Measurements from ENCODE around the gene ERCC4.

Gene ERCC4

DNA sequence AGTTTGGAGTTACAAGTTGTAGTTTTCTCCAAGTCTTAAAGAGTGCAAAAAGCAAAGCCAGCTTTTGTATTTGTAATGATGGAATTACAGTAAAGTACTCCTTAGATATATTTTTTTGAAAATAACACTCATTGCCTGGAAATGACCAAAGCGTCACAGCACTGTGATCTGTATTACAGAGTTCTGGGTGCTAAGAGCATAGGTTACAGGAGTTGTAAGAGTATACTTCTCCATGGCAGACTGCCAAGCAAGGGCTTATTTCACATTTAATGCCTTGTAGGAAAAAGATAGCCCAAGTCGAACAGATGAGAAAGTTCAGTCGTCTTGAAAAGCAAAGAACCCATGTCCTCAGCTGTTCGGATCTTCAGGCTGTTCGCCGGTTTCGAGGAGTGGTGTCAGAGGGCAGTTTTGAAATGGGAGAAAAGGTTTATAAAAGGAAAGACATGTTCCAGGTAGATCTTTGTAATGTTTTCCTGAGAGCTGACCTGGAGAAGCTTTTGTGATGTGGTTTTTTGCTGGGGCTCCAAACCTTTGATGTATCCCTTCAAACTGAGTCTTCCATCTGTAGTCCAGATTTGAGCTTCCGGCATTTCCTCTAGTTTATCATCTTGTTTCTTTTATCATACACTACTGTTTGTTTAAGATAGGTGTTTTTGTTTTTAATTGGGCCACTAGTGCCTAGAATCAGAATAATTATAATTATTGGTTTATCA lies 41.3 kb downstream of the ERCC4 start:
- no peak overlapping the region for H3K4me3 ChIP-seq (ENCODE audit: low read length)

DNA sequence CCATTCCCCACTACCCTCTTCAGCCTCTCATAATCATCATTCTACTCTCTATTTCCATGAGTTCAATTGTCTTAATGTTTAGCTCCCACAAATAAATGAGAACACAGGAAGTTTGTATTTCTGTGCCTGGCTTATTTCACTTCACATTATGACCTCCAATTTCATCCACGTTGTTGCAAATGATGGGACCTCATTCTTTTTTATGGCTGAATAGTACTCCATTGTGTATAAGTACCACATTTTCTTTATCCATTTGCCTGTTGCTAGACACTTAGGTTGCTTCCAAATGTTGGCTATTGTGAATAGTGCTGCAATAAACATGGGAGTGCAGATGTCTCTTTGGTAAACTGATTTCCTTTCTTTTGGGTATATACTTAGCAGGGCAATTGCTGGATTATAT lies 42.3 kb downstream of the ERCC4 start:
- WGBS (ENCODE audit: insufficient coverage, insufficient read length): no CpG with 5 or more reads among the region's 1 CpG

More for the DNA sequence above, 41.3 kb downstream of the ERCC4 start:
- Histone ChIP-seq H3K27me3 (ENCODE audit: control insufficient read depth, insufficient read depth, low read length) (no peaks in the 10 kb centered on the region), H3K36me3 (ENCODE audit: control insufficient read depth, insufficient read depth, low read length) (no peaks in the 10 kb centered on the region), H3K4me1 (ENCODE audit: control insufficient read depth, insufficient read depth, low read length) (peaks cover 2% of the 10 kb centered on the region; the same call in 1 of the 2 replicates), H3K27ac (ENCODE audit: low read length) (no peak overlapping the region), H3K9me3 (ENCODE audit: control insufficient read depth, insufficient read depth, low read length) (no peaks in the 10 kb centered on the region)
- no peak for DNase-seq (ENCODE audit: low read depth, low spot score)
- WGBS (ENCODE audit: insufficient coverage, insufficient read length): no CpG with 5 or more reads among the region's 8 CpGs

DNA sequence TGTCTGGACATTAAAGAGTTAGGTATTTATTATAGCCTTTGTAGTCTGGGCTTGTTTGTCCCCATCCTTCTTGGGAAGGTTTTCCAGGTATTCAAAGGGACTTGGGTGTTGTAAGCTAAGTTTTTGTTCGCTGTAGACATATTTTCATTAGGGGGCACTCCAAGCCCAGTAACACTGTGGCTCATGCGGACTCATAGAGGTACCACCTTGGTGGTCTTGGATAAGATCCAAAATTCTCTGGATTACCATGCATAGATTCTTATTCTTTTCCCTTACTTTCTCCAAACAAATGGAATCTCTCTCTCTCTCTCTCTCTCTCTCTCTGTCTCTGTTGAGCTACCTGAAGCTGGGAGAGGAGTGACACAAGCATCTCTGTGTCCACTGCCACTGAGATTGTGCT lies 48.9 kb downstream of the ERCC4 start:
- Histone ChIP-seq H3K4me1 (ENCODE audit: control insufficient read depth, insufficient read depth, low read length) (no peaks in the 10 kb centered on the region), H3K36me3 (ENCODE audit: control insufficient read depth, insufficient read depth, low read length) (no peaks in the 10 kb centered on the region), H3K27me3 (ENCODE audit: control insufficient read depth, insufficient read depth, low read length) (no peaks in the 10 kb centered on the region), H3K27ac (ENCODE audit: low read length) (no peak overlapping the region), H3K4me3 (ENCODE audit: low read length) (no peak overlapping the region), H3K9me3 (ENCODE audit: control insufficient read depth, insufficient read depth, low read length) (no peaks in the 10 kb centered on the region)
- no CpG with 5 or more reads among the region's 2 CpGs for WGBS (ENCODE audit: insufficient coverage, insufficient read length)
- no peak for DNase-seq (ENCODE audit: low read depth, low spot score)

More for the DNA sequence above, 42.3 kb downstream of the ERCC4 start:
- Histone ChIP-seq H3K9me3 (ENCODE audit: control insufficient read depth, insufficient read depth, low read length) (no peaks in the 10 kb centered on the region), H3K36me3 (ENCODE audit: control insufficient read depth, insufficient read depth, low read length) (no peaks in the 10 kb centered on the region), H3K27ac (ENCODE audit: low read length) (no peak overlapping the region), H3K4me3 (ENCODE audit: low read length) (no peak overlapping the region), H3K27me3 (ENCODE audit: control insufficient read depth, insufficient read depth, low read length) (no peaks in the 10 kb centered on the region), H3K4me1 (ENCODE audit: control insufficient read depth, insufficient read depth, low read length) (peaks cover 2% of the 10 kb centered on the region; the same call in 1 of the 2 replicates)
- no peak for DNase-seq (ENCODE audit: low read depth, low spot score)

DNA sequence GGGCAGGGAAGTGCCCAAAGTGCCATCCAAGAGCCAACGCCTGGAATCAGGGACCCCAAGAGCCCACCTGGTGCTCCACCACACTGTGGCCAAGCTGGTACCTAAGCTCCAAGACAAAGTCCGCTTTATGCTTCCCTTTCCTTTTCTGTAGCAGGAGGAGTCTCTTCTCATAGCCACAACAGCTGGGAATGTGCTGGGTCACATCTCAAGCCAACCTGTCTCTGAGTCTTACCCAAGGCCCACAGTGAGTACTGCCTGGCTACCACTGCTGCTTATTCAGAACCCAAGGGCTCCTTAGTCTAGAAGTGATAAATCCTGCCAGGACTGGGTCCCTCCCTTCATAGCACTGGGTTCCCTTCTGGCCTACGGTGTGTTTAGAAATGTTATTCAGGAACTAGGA lies 49.8 kb downstream of the ERCC4 start:
- H3K36me3 ChIP-seq (ENCODE audit: control insufficient read depth, insufficient read depth, low read length): no peaks in the 10 kb centered on the region
- no peaks in the 10 kb centered on the region for H3K27me3 ChIP-seq (ENCODE audit: control insufficient read depth, insufficient read depth, low read length)
- H3K9me3 ChIP-seq (ENCODE audit: control insufficient read depth, insufficient read depth, low read length): no peaks in the 10 kb centered on the region
- no peak overlapping the region for H3K4me3 ChIP-seq (ENCODE audit: low read length)
- no peak overlapping the region for H3K27ac ChIP-seq (ENCODE audit: low read length)
- no peaks in the 10 kb centered on the region for H3K4me1 ChIP-seq (ENCODE audit: control insufficient read depth, insufficient read depth, low read length)
- no peak for DNase-seq (ENCODE audit: low read depth, low spot score)
- no CpG with 5 or more reads among the region's 3 CpGs for WGBS (ENCODE audit: insufficient coverage, insufficient read length)

DNA sequence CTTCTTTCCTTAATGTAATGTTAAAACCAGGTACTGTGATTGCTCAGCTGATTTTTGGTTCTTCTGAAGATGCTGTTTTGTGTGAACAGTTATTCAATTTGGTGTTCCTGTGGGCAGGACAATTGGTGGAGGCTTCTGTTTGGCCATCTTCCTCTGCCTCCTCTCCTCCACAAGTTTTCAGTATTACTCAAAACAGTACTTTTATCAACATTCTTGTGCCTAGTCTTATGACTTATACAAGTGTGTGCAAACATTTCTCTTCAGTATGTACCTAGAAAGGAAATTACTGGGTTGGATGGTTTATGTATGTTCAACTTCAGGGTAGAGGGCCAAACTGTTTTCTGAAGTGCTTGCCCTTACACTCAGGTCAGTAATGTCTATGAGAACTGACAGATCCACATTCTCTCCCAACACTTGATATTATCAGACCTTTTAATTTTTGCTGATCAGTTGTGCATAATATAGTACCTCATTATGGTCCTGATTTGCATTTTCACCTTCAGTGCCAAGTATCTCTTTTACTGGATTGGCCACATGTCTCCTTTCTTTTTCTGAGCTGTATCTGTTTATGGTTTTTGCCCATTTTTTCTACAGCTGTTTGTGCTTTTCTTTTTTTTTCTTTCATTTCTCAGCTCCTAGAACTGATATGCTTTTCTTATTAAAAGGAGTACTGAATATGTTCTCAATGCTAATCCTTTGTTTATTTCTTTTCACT lies 50.9 kb downstream of the ERCC4 start:
- H3K27me3 ChIP-seq (ENCODE audit: control insufficient read depth, insufficient read depth, low read length): no peaks in the 10 kb centered on the region
- H3K9me3 ChIP-seq (ENCODE audit: control insufficient read depth, insufficient read depth, low read length): no peaks in the 10 kb centered on the region
- H3K4me1 ChIP-seq (ENCODE audit: control insufficient read depth, insufficient read depth, low read length): no peaks in the 10 kb centered on the region
- no peaks in the 10 kb centered on the region for H3K36me3 ChIP-seq (ENCODE audit: control insufficient read depth, insufficient read depth, low read length)
- no peak overlapping the region for H3K27ac ChIP-seq (ENCODE audit: low read length)
- no peak overlapping the region for H3K4me3 ChIP-seq (ENCODE audit: low read length)
- DNase-seq (ENCODE audit: low read depth, low spot score): no peak

DNA sequence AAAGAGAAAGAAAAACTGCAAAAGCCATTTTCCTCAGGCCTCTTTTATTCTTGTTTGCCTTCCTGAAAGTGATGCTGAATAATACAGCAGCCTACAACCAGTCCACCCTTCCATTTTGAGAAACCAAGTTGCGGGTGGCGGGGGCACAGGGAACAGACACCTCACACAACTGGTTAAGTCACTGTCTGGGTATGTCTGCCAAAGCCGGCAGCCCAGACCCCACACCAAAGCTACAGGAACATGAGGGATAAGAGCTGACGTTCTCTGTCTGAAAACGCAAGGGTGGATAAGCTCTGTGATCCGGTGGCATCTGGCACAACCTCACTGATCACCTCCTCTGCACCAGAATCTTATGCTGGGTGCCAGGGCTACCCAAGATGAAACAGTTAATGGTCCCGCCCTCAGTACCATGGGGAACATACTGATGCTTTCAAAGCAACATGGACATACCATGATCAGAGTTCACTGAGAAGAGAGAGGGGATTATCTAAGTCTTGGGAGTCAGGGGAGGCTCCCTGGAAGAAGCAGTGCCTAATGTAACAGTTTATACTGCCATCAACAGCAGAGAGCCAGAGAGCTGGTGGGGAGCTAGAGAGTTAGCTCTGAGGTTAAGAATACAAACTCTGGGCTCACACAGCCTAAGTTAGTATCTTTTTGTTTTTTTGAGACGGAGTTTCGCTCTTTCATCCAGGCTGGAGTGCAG lies 53.5 kb downstream of the ERCC4 start:
- no CpG with 5 or more reads among the region's 9 CpGs for WGBS (ENCODE audit: insufficient coverage, insufficient read length)
- no peak overlapping the region for H3K27ac ChIP-seq (ENCODE audit: low read length)
- H3K9me3 ChIP-seq (ENCODE audit: control insufficient read depth, insufficient read depth, low read length): no peaks in the 10 kb centered on the region
- H3K27me3 ChIP-seq (ENCODE audit: control insufficient read depth, insufficient read depth, low read length): no peaks in the 10 kb centered on the region
- H3K36me3 ChIP-seq (ENCODE audit: control insufficient read depth, insufficient read depth, low read length): no peaks in the 10 kb centered on the region
- no peaks in the 10 kb centered on the region for H3K4me1 ChIP-seq (ENCODE audit: control insufficient read depth, insufficient read depth, low read length)
- no peak for DNase-seq (ENCODE audit: low read depth, low spot score)
- H3K4me3 ChIP-seq (ENCODE audit: low read length): no peak overlapping the region

DNA sequence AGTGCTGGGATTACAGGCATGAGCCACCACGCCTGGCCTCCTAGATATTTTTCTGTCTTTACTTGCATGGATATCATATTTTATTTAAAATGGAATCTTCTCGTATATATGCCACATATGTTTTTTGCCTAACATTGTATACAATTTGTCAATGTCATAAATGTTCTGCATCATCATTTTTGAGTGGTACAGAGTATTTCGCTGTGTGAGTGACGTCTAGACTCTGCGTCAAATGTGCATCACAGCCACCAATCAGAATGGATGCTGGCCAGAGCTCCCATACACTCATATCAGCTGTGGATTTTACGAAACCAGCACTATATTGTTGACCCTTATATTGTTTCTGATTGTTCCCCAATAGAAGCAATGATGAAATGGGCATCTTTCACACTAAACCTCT lies 57.2 kb downstream of the ERCC4 start:
- no peak for DNase-seq (ENCODE audit: low read depth, low spot score)

DNA sequence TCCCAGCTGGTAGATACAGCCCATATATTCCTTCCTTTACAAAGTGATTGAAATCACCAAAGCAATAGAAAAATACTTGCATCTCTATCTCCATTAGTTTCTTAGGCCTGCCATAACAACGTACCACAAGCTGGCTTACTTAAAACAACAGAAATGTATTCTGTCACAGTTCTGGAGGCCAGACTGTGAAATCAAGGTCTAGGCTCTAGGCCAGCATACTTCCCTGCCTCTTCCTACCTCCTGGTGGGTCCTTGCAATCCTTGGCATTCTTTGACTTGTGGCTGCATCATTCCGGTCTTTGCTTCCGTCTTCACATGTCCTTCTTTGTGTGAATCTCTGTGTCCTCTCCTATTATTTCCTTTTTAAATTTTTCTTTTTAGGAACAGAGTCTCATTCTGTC lies 62.5 kb downstream of the ERCC4 start:
- Histone ChIP-seq H3K9me3 (ENCODE audit: control insufficient read depth, insufficient read depth, low read length) (no peaks in the 10 kb centered on the region), H3K27me3 (ENCODE audit: control insufficient read depth, insufficient read depth, low read length) (no peaks in the 10 kb centered on the region), H3K36me3 (ENCODE audit: control insufficient read depth, insufficient read depth, low read length) (no peaks in the 10 kb centered on the region), H3K4me1 (ENCODE audit: control insufficient read depth, insufficient read depth, low read length) (no peaks in the 10 kb centered on the region), H3K27ac (ENCODE audit: low read length) (no peak overlapping the region), H3K4me3 (ENCODE audit: low read length) (no peak overlapping the region)
- DNase-seq (ENCODE audit: low read depth, low spot score): no peak
- WGBS (ENCODE audit: insufficient coverage, insufficient read length): no CpG with 5 or more reads among the region's 3 CpGs

More for the DNA sequence above, 57.2 kb downstream of the ERCC4 start:
- Histone ChIP-seq H3K4me3 (ENCODE audit: low read length) (no peak overlapping the region), H3K27ac (ENCODE audit: low read length) (no peak overlapping the region), H3K9me3 (ENCODE audit: control insufficient read depth, insufficient read depth, low read length) (no peaks in the 10 kb centered on the region), H3K27me3 (ENCODE audit: control insufficient read depth, insufficient read depth, low read length) (no peaks in the 10 kb centered on the region), H3K4me1 (ENCODE audit: control insufficient read depth, insufficient read depth, low read length) (no peaks in the 10 kb centered on the region), H3K36me3 (ENCODE audit: control insufficient read depth, insufficient read depth, low read length) (no peaks in the 10 kb centered on the region)
- WGBS (ENCODE audit: insufficient coverage, insufficient read length): no CpG with 5 or more reads among the region's 6 CpGs

DNA sequence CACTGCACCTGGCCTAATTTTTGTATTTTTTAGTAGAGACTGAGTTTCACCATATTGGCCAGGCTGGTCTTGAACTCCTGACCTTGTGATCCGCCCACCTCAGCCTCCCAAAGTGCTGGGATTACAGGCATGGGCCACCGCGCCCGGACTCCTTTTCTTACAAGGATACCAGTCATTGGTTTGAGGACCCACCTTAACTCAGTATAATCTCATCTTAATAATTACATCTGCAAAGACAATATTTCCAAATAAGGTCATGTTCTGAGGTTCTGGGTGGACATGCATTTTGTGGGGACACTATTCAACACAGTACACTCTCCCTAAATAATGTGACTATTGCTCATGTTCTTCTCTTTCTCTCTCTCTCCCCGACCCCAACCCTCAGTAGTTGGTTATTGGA lies 63.7 kb downstream of the ERCC4 start:
- H3K27ac ChIP-seq (ENCODE audit: low read length): no peak overlapping the region
- DNase-seq (ENCODE audit: low read depth, low spot score): no peak

DNA sequence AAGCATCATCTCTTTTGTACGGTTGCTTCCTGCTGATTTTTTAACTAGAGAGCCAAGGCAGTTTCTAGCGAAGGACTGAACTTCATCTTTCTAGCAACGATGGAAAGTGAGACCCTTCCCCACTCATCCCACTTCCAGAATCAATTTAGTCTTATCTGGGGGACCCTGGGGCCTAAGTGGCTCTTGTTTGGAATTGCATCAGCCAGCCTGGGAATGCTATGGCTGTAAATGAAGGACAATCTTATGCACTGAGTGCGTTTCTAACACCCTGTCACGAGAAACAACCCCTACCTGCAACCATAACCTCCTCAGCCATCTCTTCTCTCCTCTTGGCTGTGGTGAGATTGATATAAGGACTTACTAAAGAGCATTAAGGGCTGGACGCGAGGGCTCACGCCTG lies 64.8 kb downstream of the ERCC4 start:
- no peaks in the 10 kb centered on the region for H3K27me3 ChIP-seq (ENCODE audit: control insufficient read depth, insufficient read depth, low read length)
- no peak overlapping the region for H3K27ac ChIP-seq (ENCODE audit: low read length)
- DNase-seq (ENCODE audit: low read depth, low spot score): no peak
- H3K9me3 ChIP-seq (ENCODE audit: control insufficient read depth, insufficient read depth, low read length): no peaks in the 10 kb centered on the region
- no peaks in the 10 kb centered on the region for H3K36me3 ChIP-seq (ENCODE audit: control insufficient read depth, insufficient read depth, low read length)
- no peaks in the 10 kb centered on the region for H3K4me1 ChIP-seq (ENCODE audit: control insufficient read depth, insufficient read depth, low read length)
- no peak overlapping the region for H3K4me3 ChIP-seq (ENCODE audit: low read length)
- no CpG with 5 or more reads among the region's 8 CpGs for WGBS (ENCODE audit: insufficient coverage, insufficient read length)

More for the DNA sequence above, 63.7 kb downstream of the ERCC4 start:
- no peak overlapping the region for H3K4me3 ChIP-seq (ENCODE audit: low read length)
- no peaks in the 10 kb centered on the region for H3K27me3 ChIP-seq (ENCODE audit: control insufficient read depth, insufficient read depth, low read length)
- no peaks in the 10 kb centered on the region for H3K4me1 ChIP-seq (ENCODE audit: control insufficient read depth, insufficient read depth, low read length)
- no peaks in the 10 kb centered on the region for H3K9me3 ChIP-seq (ENCODE audit: control insufficient read depth, insufficient read depth, low read length)
- H3K36me3 ChIP-seq (ENCODE audit: control insufficient read depth, insufficient read depth, low read length): no peaks in the 10 kb centered on the region
- WGBS (ENCODE audit: insufficient coverage, insufficient read length): no CpG with 5 or more reads among the region's 5 CpGs

Data from iPS DF 6.9 (cell line).